ENCODE measurements around the gene XPO6.

DNA sequence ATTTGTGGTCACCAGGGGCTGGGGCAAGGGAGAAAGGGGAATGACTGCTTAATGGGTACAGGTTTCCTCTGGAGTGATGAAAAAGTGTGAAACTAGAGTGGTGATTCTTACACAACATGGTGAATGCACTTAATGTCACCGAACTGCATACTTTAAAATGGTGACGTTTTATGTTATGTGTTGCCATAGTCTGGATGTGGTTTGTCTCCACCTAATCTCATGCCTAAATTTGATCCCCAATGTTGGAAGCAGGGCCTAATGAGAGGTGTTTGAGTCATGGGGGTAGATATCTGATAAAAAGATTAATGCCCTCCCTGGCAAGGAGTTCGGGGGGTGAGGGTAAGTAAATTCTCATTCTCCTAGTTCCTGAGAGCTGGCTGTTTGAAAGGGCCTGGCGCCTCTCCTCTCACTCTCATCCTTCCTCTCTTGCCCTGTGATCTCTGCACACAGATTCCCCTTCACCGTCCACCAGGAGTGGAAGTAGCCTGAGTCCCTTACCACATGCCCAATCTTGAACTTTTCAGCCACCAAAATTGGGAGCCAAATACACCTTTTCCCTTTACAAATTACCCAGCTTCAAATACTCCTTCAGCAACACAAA, 15.3 kb downstream of the XPO6 start:
- TF ChIP-seq, protein P1, sequence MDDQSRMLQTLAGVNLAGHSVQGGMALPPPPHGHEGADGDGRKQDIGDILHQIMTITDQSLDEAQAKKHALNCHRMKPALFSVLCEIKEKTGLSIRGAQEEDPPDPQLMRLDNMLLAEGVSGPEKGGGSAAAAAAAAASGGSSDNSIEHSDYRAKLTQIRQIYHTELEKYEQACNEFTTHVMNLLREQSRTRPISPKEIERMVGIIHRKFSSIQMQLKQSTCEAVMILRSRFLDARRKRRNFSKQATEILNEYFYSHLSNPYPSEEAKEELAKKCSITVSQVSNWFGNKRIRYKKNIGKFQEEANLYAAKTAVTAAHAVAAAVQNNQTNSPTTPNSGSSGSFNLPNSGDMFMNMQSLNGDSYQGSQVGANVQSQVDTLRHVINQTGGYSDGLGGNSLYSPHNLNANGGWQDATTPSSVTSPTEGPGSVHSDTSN (CRISPR knock-in tag; IDR thresholded peaks at IDR 0.05), result no peak
- TF ChIP-seq ZNF121 (tag by site-specific recombination; IDR thresholded peaks at IDR 0.05) (no peak), ZNF561 (tag by site-specific recombination; IDR thresholded peaks at IDR 0.05; ENCODE audit: borderline replicate concordance) (no peak), ZNF23 (tag by site-specific recombination; IDR thresholded peaks at IDR 0.05; ENCODE audit: borderline replicate concordance) (no peak)
- TF ChIP-seq, protein P2, sequence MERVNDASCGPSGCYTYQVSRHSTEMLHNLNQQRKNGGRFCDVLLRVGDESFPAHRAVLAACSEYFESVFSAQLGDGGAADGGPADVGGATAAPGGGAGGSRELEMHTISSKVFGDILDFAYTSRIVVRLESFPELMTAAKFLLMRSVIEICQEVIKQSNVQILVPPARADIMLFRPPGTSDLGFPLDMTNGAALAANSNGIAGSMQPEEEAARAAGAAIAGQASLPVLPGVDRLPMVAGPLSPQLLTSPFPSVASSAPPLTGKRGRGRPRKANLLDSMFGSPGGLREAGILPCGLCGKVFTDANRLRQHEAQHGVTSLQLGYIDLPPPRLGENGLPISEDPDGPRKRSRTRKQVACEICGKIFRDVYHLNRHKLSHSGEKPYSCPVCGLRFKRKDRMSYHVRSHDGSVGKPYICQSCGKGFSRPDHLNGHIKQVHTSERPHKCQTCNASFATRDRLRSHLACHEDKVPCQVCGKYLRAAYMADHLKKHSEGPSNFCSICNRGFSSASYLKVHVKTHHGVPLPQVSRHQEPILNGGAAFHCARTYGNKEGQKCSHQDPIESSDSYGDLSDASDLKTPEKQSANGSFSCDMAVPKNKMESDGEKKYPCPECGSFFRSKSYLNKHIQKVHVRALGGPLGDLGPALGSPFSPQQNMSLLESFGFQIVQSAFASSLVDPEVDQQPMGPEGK (tag by site-specific recombination; IDR thresholded peaks at IDR 0.05), result no peak

Measured in HEK293 (cell line).